CD4-positive, alpha-beta T cell treated with Interleukin-17A for 1 hour (primary cell): ENCODE results near the gene CRIP2.

ENCODE experiments used
- DNase-seq: peaks from one replicate; pipeline ENCODE4 v3.0.0-alpha.2; 2020

Gene CRIP2

GRCh38 chr14:105445290-105445689 lies 29.3 kb upstream of the CRIP2 start:
- no peak for DNase-seq

DNA sequence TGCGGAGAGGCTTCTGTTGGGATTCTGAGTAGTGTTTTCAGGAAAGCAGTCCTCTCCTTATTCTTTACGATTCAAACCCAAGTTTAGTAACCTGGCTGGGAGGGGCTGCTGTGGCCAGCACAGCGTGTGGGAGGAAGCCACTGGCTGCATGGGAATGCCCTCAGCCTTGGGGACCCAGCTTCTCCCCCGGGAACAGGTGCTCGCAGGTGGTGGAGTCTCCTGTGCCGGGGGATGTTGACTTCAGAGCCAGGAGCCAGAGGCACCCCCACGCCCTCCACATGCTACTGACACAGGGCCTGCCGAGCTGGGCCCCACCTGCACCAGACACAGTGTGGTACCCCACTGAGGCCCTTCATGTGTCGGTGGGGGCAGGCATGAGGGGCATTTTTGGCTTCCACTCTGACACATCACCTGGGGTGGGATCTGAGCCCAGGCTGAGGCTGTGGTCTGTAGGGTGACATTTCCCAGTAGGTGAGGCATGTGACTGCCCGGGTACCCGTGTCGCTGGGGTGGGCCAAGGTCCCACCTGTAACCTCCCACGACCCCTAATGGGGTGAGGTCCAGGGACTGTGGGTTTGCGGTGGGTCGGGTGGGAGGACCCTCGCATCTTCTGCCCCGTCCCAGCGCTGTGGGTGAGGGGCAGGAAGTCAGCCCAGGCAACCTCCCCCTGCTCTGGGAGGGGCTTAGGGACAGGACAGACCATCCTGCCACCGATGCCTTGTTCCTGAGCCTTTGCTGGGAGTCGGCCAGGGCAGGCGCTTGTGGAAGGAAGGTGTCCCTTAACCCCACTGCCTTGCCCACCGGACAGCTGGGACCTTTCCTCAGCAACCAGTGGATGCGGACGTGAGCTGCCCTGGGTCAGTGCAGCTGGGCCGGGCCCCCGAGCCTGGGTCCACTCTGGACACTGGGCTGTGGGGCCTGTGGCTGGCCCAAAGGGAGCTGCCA lies 28.4 kb upstream of the CRIP2 start:
- DNase-seq = no peak

DNA sequence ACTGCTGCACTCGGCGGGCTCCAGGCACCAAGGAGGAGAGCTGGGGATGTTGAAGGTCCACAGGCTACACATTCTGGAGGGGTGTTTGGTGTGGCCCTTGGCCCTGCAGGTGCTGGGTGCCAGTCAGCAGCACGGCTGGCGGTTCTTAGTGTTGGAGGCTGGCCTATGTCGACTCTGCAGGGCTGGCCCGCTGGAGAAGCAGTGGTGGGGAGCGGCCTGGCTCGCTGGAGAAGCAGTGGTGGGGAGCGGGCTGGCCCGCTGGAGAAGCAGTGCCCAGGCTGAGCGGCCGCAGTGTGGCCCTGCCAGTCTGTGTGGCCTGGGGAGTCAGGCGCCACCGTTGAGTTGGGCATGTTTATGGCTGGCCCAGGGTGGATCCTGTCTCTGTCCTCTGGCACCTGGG lies 27.6 kb upstream of the CRIP2 start:
- DNase-seq = no peak

GRCh38 chr14:105447651-105448640 lies 26.7 kb upstream of the CRIP2 start:
- DNase-seq = no peak

DNA sequence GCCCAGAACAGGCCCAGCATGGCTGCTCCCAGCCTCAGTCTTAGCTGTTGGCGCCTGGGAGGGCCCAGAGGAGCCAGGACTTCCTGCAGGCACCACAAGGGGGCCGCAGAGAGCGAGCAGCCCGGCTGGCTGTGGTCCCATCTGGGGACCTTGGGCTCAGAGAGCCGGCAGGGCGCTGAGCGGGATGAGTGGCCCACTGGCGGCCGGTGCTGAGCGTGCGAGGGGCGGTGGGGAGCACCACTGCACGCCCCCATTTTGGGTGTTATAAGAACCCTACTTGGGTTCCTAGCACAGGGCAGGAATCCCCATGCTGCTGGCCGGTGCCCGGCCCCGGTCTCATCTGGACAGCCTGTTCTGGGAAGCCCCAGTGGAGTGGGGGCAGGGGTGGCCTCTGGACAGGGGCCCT lies 25.9 kb upstream of the CRIP2 start:
- peak; percentile 75 for DNase-seq

- DNase-seq = no peak
These were observed 25.1 kb upstream of the CRIP2 start for GRCh38 chr14:105449276-105450122.

DNA sequence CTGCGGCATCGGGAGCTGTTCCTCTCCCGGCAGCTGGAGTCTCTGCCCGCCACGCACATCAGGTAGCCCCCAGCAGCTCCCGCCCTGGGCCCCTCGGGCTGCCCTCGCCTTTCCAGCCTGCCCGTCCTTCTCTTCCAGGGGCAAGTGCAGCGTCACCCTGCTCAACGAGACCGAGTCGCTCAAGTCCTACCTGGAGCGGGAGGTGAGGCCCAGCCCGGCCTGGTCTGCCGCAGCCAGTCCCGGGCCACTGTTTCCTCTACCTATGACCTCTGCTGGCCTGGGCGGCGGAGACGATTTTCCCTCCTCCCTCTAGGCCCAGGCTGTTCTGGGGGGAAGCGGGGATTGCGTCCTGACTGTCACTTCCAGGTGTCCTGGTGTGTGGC lies 24.5 kb upstream of the CRIP2 start:
- DNase-seq = no peak

DNA sequence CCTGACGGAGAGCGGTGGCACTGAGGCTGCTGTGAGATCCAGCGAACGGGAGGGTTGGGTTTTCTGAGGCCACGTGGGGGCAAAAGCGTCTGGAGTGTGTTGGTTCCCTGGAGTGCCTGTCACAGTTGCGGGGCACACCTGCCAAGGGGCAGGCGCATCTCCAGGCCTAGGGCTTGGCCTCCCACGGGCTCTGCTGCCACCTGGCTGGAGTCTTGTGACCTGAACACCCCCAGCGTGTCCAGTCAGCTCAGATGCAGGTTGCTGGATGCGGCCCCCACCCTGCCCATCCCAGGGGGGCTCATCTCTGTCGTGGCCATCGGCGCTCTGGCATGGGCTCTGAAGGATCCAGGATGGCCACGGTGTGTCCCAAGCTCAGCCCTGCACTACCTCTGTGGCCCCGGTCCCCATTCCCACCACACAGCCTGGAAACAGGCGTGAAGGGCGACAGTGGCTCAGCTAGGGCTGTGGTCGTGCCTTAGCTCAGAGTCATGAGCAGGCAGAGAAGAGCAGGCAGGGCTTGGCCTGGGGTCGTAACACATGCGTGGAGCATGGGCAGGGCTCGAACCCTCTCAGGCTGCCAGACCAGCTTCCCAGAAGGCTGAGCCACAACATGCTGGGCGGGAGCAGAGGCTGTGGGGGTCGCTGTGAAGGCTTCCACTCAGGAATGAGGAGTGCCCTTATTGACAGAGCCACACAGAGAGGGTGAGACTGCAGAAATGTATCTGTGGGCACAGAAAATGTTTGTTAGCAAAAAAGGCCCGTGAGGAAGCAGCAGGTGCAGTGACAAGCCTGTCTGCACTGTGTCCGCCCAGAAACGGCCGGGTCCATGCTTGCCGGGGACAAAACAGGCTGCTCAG lies 23.5 kb upstream of the CRIP2 start:
- no peak for DNase-seq

GRCh38 chr14:105452963-105453362 lies 21.7 kb upstream of the CRIP2 start:
- DNase-seq = no peak

DNA sequence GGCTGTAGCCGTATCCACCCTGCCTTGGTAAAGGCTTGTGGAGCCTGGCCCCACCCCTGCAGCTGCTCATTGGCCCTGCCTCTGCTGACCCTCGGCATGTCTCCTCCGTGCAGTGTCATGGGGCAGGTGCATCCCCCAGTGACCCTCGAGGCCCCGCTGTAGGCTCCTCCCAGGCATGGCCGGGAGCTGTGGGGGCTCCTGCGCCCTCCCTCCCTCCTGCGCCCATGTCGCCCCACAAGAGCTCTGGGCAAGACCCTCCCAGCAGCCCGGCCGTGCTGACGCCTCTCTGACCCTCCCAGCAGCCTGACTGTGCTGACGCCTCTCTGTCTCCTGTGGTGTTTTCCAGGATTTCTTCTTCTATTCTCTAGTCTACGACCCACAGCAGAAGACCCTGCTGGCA lies 20.8 kb upstream of the CRIP2 start:
- no peak for DNase-seq

DNA sequence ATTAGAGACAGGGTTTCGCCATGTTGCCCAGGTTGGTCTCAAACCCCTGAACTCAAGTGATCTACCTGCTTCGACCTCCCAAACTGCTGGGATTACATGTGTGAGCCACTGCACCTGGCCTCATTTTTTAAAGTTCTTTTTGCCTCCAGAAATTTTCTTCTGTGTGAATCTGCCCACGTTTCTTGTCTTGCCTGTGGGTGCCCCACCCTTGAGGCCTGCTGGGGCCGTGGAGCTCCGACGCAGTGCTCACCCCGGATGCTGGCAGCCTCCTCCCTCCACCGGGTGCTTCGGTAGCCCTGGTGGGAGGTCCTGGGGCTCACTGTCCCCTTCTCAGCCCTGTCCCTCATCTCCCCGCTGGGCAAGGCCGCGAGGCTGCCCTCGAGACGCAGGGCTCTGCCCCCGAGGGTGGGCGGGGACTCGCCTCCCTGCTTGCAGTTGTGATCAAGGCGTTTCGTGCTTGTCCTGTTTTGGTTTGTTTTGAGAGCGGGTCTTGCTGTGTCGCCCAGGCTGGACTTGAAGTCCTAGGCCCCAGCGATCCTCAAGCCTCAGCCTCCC lies 19.5 kb upstream of the CRIP2 start:
- no peak for DNase-seq

DNA sequence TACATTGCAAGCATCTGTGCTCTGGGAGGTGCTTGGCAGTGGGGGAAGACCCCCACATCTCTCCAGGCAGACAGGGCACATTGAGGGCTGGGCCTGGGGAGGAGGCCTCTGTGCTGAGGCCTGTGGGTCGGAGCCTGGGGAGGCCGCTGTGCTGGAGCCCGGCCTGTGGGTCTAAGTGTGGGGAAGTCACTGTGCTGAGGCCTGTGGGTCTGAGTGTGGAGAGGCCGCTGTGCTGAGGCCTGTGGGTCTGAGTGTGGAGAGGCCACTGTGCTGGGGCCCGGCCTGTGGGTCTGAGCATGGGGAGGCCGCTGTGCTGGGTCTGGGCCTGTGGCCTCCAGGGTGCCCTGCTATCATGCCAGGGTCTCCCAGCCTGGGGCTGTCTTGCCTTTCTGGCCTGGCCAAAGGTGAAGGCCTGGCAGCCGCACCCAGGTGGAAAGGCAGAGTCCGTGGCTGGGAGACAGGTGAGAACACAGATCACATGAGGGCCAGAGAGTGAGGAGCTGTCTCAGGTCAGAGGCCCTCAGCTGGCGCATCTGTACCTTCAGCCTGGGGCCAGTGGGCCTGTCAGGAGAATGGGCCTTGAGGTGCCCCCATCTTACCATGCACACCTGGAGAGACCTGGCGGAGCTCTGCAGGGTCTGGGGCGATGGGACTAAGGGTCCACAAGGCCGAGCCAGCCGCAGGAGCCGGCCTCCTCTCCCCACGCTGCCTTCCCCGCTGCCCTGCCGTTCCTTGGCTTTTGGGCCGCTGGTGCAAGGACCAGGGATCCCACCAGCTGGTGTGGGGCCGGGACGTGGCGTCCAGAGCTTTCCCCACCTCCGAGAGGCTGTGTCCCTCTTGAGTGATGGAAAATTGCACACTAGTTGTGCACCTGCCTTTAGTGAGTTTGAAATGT lies 18.6 kb upstream of the CRIP2 start:
- no peak for DNase-seq

DNA sequence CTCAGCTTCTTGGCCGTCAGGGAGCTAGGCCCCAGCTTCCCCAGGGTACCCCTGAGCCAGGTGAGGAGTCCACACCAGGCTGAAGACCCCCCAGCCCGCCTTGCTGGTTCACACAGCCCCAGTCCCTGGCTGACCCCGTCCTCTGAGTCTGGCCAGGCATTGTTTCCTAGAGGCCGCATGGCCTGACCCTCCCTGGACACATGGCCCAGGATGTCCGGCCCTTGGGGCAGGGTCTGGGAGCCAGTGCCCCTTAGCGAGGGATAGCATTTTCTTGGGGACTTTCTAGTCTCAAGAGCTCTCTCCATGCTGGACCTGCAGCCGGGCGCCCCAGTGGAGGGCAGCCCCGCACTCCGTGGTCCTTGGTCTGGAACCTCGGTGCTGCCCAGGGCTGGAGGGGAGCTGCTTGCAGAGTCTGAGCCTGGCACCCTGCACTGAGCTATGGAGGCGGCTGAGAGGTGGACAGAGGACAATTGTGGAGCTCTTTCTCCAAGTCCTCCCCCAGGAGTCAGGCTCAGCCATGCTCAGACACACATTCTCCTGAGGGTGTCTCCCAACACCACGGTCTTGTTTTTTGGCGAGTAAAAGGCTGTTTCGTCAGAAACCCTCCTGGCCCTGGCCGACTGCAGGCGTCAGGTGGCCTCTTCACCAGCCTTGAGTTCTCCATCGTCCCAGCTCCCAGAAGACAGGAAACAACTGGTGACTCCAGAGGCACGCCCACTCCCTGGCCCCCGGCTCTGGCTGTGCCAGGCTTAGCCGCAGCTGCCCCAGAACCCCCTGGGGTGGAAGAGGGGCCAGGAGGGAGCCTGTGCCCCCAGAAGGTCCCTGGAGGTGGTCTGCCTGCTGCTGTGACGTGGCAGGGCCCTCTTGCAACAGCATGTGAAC lies 17.6 kb upstream of the CRIP2 start:
- no peak for DNase-seq

GRCh38 chr14:105458010-105458409 lies 16.6 kb upstream of the CRIP2 start:
- no peak for DNase-seq

- no peak for DNase-seq
These were observed 16.1 kb upstream of the CRIP2 start for GRCh38 chr14:105458571-105458970.

DNA sequence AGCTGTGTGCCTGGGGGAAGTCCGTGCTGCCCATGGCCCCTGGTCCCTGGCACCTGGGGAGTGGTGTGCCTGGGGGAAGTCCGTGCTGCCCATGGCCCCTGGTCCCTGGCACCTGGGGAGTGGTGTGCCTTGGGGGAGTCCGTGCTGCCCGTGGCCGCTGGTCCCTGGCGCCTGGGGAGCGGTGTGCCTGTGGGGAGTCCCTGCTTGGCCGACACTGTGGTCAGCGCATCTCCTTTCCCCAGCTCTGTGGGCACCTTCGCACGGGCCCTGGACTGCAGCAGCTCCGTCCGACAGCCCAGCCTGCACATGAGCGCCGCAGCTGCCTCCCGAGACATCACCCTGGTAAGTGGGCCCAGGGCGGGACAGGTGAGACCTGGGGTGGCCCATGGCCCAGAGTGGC lies 14.5 kb upstream of the CRIP2 start:
- no peak for DNase-seq

DNA sequence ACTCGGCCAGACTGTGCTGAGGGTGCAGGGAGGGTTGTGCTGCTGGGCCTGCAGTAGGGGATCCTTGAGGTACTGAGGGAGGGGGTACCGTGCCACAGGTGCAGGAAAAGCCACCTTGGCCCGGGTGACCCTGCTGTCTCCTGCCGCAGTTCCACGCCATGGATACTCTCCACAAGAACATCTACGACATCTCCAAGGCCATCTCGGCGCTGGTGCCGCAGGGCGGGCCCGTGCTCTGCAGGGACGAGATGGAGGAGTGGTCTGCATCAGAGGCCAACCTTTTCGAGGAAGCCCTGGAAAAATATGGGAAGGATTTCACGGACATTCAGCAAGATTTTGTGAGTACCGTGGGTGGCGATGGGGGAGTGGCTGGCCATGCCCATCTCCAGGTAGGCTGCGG lies 14.0 kb upstream of the CRIP2 start:
- DNase-seq = no peak

GRCh38 chr14:105461903-105462302 lies 12.7 kb upstream of the CRIP2 start:
- DNase-seq = no peak

GRCh38 chr14:105464501-105464900 lies 10.1 kb upstream of the CRIP2 start:
- no peak for DNase-seq
